ENCODE measurements around the gene UBA7. TPM values are rescaled to one million over a fixed set of nuclear protein-coding genes. Genes with fewer than 3 reads are reported as not detected.
"Not testable (repeated sequence)": the region's sequence is repeated elsewhere in the genome, so short reads cannot be mapped to it uniquely, and the experiment has no call there.

The UBA7 gene
- total RNA-seq, 1 experiment from 2014 or later = 12.5 TPM

- Histone ChIP-seq H3K36me3 (ENCODE audit: control insufficient read depth, insufficient read depth, low read length) (no peaks in the 10 kb centered on the region), H3K27ac (ENCODE audit: low read length) (no peak overlapping the region), H3K9me3 (ENCODE audit: control insufficient read depth, insufficient read depth, low read depth, low read length) (no peaks in the 10 kb centered on the region), H3K27me3 (ENCODE audit: control insufficient read depth, insufficient read depth, low read length) (no peaks in the 10 kb centered on the region), H3K4me1 (ENCODE audit: control insufficient read depth, insufficient read depth, low read length) (no peaks in the 10 kb centered on the region), H3K4me3 (ENCODE audit: low read depth in 2 of 2, low read length in 2 of 2) (no peak overlapping the region)
- TF ChIP-seq CTCF (IDR thresholded peaks at IDR 0.05) (no peak), SIN3A (IDR thresholded peaks at IDR 0.05; ENCODE audit: borderline replicate concordance, insufficient read depth, low read depth, low read length) (no peak), POLR2AphosphoS5 (IDR thresholded peaks at IDR 0.05; ENCODE audit: low read depth, low read length) (no peak), REST (IDR thresholded peaks at IDR 0.05; ENCODE audit: insufficient read depth in 1 of 2, low read depth in 2 of 2, low read length in 1 of 2) (no peak), TCF7L2 (IDR thresholded peaks at IDR 0.05; ENCODE audit: low read depth, low read length) (no peak)
- ChIA-PET CTCF (no interaction called here), POLR2A (no interaction called here)
- no TSS peak for BruUV-seq (replicated peaks)
- no peak for ATAC-seq
- in situ Hi-C loops (cut with HindIII; ENCODE audit: low pct_unique_long_range_greater_than_20kb, low sequenced_read_pairs) = no loop called here
- no peak for DNase-seq (ENCODE audit: low read depth, low spot score)
- intact Hi-C loops (cut with micrococcal nuclease; ENCODE audit: unreplicated experiment) = no loop called here
Observed at GRCh38 chr3:49831341-49831740, 17.6 kb upstream of the UBA7 start.

- Histone ChIP-seq H3K9me3 (ENCODE audit: control insufficient read depth, insufficient read depth, low read depth, low read length) (no peaks in the 10 kb centered on the region), H3K27me3 (ENCODE audit: control insufficient read depth, insufficient read depth, low read length) (no peaks in the 10 kb centered on the region), H3K36me3 (ENCODE audit: control insufficient read depth, insufficient read depth, low read length) (no peaks in the 10 kb centered on the region), H3K4me1 (ENCODE audit: control insufficient read depth, insufficient read depth, low read length) (no peaks in the 10 kb centered on the region), H3K27ac (ENCODE audit: low read length) (no peak overlapping the region), H3K4me3 (ENCODE audit: low read depth in 2 of 2, low read length in 2 of 2) (no peak overlapping the region)
- in situ Hi-C loops (cut with HindIII; ENCODE audit: low pct_unique_long_range_greater_than_20kb, low sequenced_read_pairs) = no loop called here
- ATAC-seq (no peak), DNase-seq (ENCODE audit: low read depth, low spot score) (no peak)
- TF ChIP-seq REST (IDR thresholded peaks at IDR 0.05; ENCODE audit: insufficient read depth in 1 of 2, low read depth in 2 of 2, low read length in 1 of 2) = no peak
- no peak for TF ChIP-seq POLR2AphosphoS5 (IDR thresholded peaks at IDR 0.05; ENCODE audit: low read depth, low read length)
- intact Hi-C loops (cut with micrococcal nuclease; ENCODE audit: unreplicated experiment) = no loop called here
- ChIA-PET POLR2A (no interaction called here), CTCF (interaction anchor here (0.7 kb wide), 1 partner anchor 83 kb away, joined by 7 read pairs; no protein-coding TSS in a partner anchor)
- BruUV-seq (replicated peaks) = no TSS peak
Observed at GRCh38 chr3:49826016-49826415, 12.3 kb upstream of the UBA7 start.

GRCh38 chr3:49823131-49823530, 9.4 kb upstream of the UBA7 start:
- H3K36me3 ChIP-seq (ENCODE audit: control insufficient read depth, insufficient read depth, low read length); DNase-seq (ENCODE audit: low read depth, low spot score); intact Hi-C loops (cut with micrococcal nuclease; ENCODE audit: unreplicated experiment); H3K27me3 ChIP-seq (ENCODE audit: control insufficient read depth, insufficient read depth, low read length); H3K9me3 ChIP-seq (ENCODE audit: control insufficient read depth, insufficient read depth, low read depth, low read length); ATAC-seq; H3K4me1 ChIP-seq (ENCODE audit: control insufficient read depth, insufficient read depth, low read length); H3K4me3 ChIP-seq (ENCODE audit: low read depth in 2 of 2, low read length in 2 of 2); in situ Hi-C loops (cut with HindIII; ENCODE audit: low pct_unique_long_range_greater_than_20kb, low sequenced_read_pairs); POLR2A ChIA-PET; BruUV-seq (replicated peaks); H3K27ac ChIP-seq (ENCODE audit: low read length): not testable (repeated sequence)
- CTCF ChIA-PET = interaction anchor here (0.7 kb wide), 1 partner anchor 14 kb away, joined by 6 read pairs; no protein-coding TSS in a partner anchor

Data from Panc1 (cell line).